ENCODE results near the gene LRP8. TPM values are rescaled to one million over a fixed set of nuclear protein-coding genes. Genes with fewer than 3 reads are reported as not detected.
A peak's percentile ranks its signal among the peaks of the same experiment; 100 is the strongest.

The LRP8 gene
- total and polyA plus RNA-seq, 9 of the 15 experiments (the other 6 are each of a cell fraction or from before 2014, with no cell fraction given): 7.1 to 56.1 (median 31.3) TPM

DNA sequence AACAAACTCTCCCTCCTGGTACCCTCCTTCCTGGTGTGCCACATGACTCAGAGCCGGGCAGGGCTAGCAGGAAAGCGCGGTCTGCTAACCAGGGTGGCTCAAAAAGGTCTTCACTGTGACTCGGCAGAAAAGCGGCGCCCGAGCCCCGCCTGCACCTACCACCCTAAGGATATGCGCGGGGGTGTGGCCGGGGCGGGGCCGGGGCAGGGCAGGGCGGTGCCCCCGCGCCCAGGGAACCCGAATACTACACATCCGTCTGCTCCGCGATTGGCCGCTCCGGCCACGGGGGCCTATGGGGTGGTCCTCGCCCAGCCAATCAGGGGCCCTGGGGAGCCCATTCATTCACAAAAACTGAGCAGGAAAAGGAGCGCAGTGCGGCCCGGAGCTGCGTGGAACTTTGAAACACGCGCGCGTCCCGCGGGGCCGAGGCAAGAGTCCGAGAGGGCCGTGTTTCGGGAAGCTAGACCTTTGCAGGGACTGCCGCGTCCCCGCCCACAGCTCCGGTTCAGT, 1.7 kb downstream of the LRP8 start (continued):
- TF ChIP-seq RAD21 (CRISPR knock-in tag; conservative IDR thresholded peaks at IDR 0.05 in 1 of 2, IDR thresholded peaks at IDR 0.05 in 1 of 2) (no peak), ZMIZ1 (IDR thresholded peaks at IDR 0.05; ENCODE audit: low read depth in 2 of 2, low read length in 2 of 2) (peak in 1 of 2 experiments; percentile 15; a peak in 1 of 4 replicates), GTF2F1 (IDR thresholded peaks at IDR 0.05; ENCODE audit: low read depth, low read length) (no peak), POLR2B (IDR thresholded peaks at IDR 0.05; ENCODE audit: low read depth, partially characterized antibody) (peak; percentile 76), ZNF436 (CRISPR knock-in tag; IDR thresholded peaks at IDR 0.05) (no peak), ID3 (CRISPR knock-in tag; IDR thresholded peaks at IDR 0.05) (no peak), ID3 (tag; IDR thresholded peaks at IDR 0.05) (no peak), ZBTB7A (IDR thresholded peaks at IDR 0.05; ENCODE audit: borderline replicate concordance, control insufficient read depth, low read depth, low read length) (0 out of 2 replicates have a peak, but pooled peaks have one; percentile 45), SREBF2 (CRISPR knock-in tag; IDR thresholded peaks at IDR 0.05) (no peak), ETS1 (conservative IDR thresholded peaks at IDR 0.05; ENCODE audit: control insufficient read depth, low read depth, low read length) (peak; percentile 59; the same call in 1 of the 2 replicates), THRAP3 (IDR thresholded peaks at IDR 0.05; ENCODE audit: borderline replicate concordance) (no peak), RBM34 (IDR thresholded peaks at IDR 0.05; ENCODE audit: borderline replicate concordance, insufficient read depth, low read length) (no peak)
- TF ChIP-seq, protein P1, sequence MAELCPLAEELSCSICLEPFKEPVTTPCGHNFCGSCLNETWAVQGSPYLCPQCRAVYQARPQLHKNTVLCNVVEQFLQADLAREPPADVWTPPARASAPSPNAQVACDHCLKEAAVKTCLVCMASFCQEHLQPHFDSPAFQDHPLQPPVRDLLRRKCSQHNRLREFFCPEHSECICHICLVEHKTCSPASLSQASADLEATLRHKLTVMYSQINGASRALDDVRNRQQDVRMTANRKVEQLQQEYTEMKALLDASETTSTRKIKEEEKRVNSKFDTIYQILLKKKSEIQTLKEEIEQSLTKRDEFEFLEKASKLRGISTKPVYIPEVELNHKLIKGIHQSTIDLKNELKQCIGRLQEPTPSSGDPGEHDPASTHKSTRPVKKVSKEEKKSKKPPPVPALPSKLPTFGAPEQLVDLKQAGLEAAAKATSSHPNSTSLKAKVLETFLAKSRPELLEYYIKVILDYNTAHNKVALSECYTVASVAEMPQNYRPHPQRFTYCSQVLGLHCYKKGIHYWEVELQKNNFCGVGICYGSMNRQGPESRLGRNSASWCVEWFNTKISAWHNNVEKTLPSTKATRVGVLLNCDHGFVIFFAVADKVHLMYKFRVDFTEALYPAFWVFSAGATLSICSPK (IDR thresholded peaks at IDR 0.05; ENCODE audit: borderline replicate concordance): no peak

All from K562 (cell line).